Tibial nerve (tissue), 4 donors: ENCODE results near the gene S100A11.

Source experiments
- EP300 ChIP-seq, 2 donors: sonication (generic); formaldehyde crosslinking; IDR thresholded peaks; one replicate each; pipeline ENCODE4 v1.6.1; 2017; ENCODE audit warnings: antibody characterized with exemption in 2 of 2, mild to moderate bottlenecking in 1 of 2
- POLR2A ChIP-seq, 2 donors: fragments of 450-650 bp; IDR thresholded peaks; one replicate each; pipeline ENCODE4 v1.6.1; 2017; ENCODE audit warnings: antibody characterized with exemption in 2 of 2, mild to moderate bottlenecking in 2 of 2, moderate library complexity in 2 of 2
- TF ChIP-seq, protein P1 (sequence below), 5 experiments: fragments of 200-600 bp in 3 of 5; fragments of 450-650 bp in 2 of 5; sonication (generic) in 3 of 5; IDR thresholded peaks; one replicate each; pipeline ENCODE4 v1.5.1; 2016 to 2019; ENCODE audit warnings: antibody characterized with exemption in 5 of 5, mild to moderate bottlenecking in 3 of 5, moderate library complexity in 2 of 5

GRCh38 chr1:152067929-152068328 lies 31.1 kb upstream of the S100A11 start:
- no peak for TF ChIP-seq POLR2A (IDR thresholded peaks at IDR 0.05)
- TF ChIP-seq, protein P1, sequence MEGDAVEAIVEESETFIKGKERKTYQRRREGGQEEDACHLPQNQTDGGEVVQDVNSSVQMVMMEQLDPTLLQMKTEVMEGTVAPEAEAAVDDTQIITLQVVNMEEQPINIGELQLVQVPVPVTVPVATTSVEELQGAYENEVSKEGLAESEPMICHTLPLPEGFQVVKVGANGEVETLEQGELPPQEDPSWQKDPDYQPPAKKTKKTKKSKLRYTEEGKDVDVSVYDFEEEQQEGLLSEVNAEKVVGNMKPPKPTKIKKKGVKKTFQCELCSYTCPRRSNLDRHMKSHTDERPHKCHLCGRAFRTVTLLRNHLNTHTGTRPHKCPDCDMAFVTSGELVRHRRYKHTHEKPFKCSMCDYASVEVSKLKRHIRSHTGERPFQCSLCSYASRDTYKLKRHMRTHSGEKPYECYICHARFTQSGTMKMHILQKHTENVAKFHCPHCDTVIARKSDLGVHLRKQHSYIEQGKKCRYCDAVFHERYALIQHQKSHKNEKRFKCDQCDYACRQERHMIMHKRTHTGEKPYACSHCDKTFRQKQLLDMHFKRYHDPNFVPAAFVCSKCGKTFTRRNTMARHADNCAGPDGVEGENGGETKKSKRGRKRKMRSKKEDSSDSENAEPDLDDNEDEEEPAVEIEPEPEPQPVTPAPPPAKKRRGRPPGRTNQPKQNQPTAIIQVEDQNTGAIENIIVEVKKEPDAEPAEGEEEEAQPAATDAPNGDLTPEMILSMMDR (IDR thresholded peaks at IDR 0.05) = no peak
- no peak for TF ChIP-seq EP300 (IDR thresholded peaks at IDR 0.05)
